ENCODE measurements around the gene RXRA.

The RXRA gene

GRCh38 chr9:134442486-134443173 is 116.4 kb downstream of the RXRA start:
- Histone ChIP-seq H3K9me3 (ENCODE audit: control insufficient read depth in 2 of 2, low read length in 2 of 2) (no peaks in the 10 kb centered on the region), H3K9ac (ENCODE audit: low read depth in 1 of 2, low read length in 2 of 2) (no peak overlapping the region), H3K4me3 (ENCODE audit: low read length in 2 of 2) (no peak overlapping the region), H3K27me3 (ENCODE audit: control insufficient read depth in 2 of 2, insufficient read depth in 2 of 2, low read length in 2 of 2) (peaks cover 4 to 6% of the 10 kb centered on the region in 2 donors), H3K27ac (ENCODE audit: low read depth in 2 of 2, low read length in 2 of 2) (no peak overlapping the region), H3K36me3 (ENCODE audit: control insufficient read depth in 2 of 2, insufficient read depth in 2 of 2, low read length in 2 of 2) (no peaks in the 10 kb centered on the region), H3K4me1 (ENCODE audit: control insufficient read depth in 2 of 2, insufficient read depth in 2 of 2, low read length in 2 of 2) (peaks cover 7 to 24% of the 10 kb centered on the region in 2 donors)

- Histone ChIP-seq H3K27ac (ENCODE audit: low read depth in 2 of 2, low read length in 2 of 2) (peak overlapping the region; percentile 37 to 38), H3K4me1 (ENCODE audit: control insufficient read depth in 2 of 2, insufficient read depth in 2 of 2, low read length in 2 of 2) (peaks cover 7 to 24% of the 10 kb centered on the region in 2 donors), H3K27me3 (ENCODE audit: control insufficient read depth in 2 of 2, insufficient read depth in 2 of 2, low read length in 2 of 2) (peaks cover 4 to 6% of the 10 kb centered on the region in 2 donors), H3K9me3 (ENCODE audit: control insufficient read depth in 2 of 2, low read length in 2 of 2) (no peaks in the 10 kb centered on the region), H3K9ac (ENCODE audit: low read depth in 1 of 2, low read length in 2 of 2) (no peak overlapping the region), H3K36me3 (ENCODE audit: control insufficient read depth in 2 of 2, insufficient read depth in 2 of 2, low read length in 2 of 2) (no peaks in the 10 kb centered on the region), H3K4me3 (ENCODE audit: low read length in 2 of 2) (no peak overlapping the region)
These were observed 117.2 kb downstream of the RXRA start for GRCh38 chr9:134443174-134444037.

GRCh38 chr9:134444038-134444315 is 117.7 kb downstream of the RXRA start:
- Histone ChIP-seq H3K27me3 (ENCODE audit: control insufficient read depth in 2 of 2, insufficient read depth in 2 of 2, low read length in 2 of 2) (peaks cover 4 to 6% of the 10 kb centered on the region in 2 donors), H3K9ac (ENCODE audit: low read depth in 1 of 2, low read length in 2 of 2) (no peak overlapping the region), H3K4me1 (ENCODE audit: control insufficient read depth in 2 of 2, insufficient read depth in 2 of 2, low read length in 2 of 2) (peaks cover 7 to 24% of the 10 kb centered on the region in 2 donors), H3K36me3 (ENCODE audit: control insufficient read depth in 2 of 2, insufficient read depth in 2 of 2, low read length in 2 of 2) (no peaks in the 10 kb centered on the region), H3K27ac (ENCODE audit: low read depth in 2 of 2, low read length in 2 of 2) (peak overlapping the region in 1 of 2 donors; percentile 38), H3K4me3 (ENCODE audit: low read length in 2 of 2) (no peak overlapping the region), H3K9me3 (ENCODE audit: control insufficient read depth in 2 of 2, low read length in 2 of 2) (peaks cover 0 to 4% of the 10 kb centered on the region in 2 donors)

GRCh38 chr9:134445000-134445399 is 118.7 kb downstream of the RXRA start:
- Histone ChIP-seq H3K27ac (ENCODE audit: low read depth in 2 of 2, low read length in 2 of 2) (no peak overlapping the region), H3K9ac (ENCODE audit: low read depth in 1 of 2, low read length in 2 of 2) (no peak overlapping the region), H3K9me3 (ENCODE audit: control insufficient read depth in 2 of 2, low read length in 2 of 2) (peaks cover 0 to 6% of the 10 kb centered on the region in 2 donors), H3K27me3 (ENCODE audit: control insufficient read depth in 2 of 2, insufficient read depth in 2 of 2, low read length in 2 of 2) (peaks cover 4 to 6% of the 10 kb centered on the region in 2 donors), H3K4me1 (ENCODE audit: control insufficient read depth in 2 of 2, insufficient read depth in 2 of 2, low read length in 2 of 2) (peaks cover 7 to 24% of the 10 kb centered on the region in 2 donors), H3K4me3 (ENCODE audit: low read length in 2 of 2) (no peak overlapping the region), H3K36me3 (ENCODE audit: control insufficient read depth in 2 of 2, insufficient read depth in 2 of 2, low read length in 2 of 2) (no peaks in the 10 kb centered on the region)

GRCh38 chr9:134449180-134449916 is 123.1 kb downstream of the RXRA start:
- Histone ChIP-seq H3K36me3 (ENCODE audit: control insufficient read depth in 2 of 2, insufficient read depth in 2 of 2, low read length in 2 of 2) (no peaks in the 10 kb centered on the region), H3K27me3 (ENCODE audit: control insufficient read depth in 2 of 2, insufficient read depth in 2 of 2, low read length in 2 of 2) (no peaks in the 10 kb centered on the region), H3K9ac (ENCODE audit: low read depth in 1 of 2, low read length in 2 of 2) (peak overlapping the region in 1 of 2 donors; percentile 10), H3K9me3 (ENCODE audit: control insufficient read depth in 2 of 2, low read length in 2 of 2) (peaks cover 0 to 6% of the 10 kb centered on the region in 2 donors), H3K27ac (ENCODE audit: low read depth in 2 of 2, low read length in 2 of 2) (no peak overlapping the region), H3K4me1 (ENCODE audit: control insufficient read depth in 2 of 2, insufficient read depth in 2 of 2, low read length in 2 of 2) (no peaks in the 10 kb centered on the region), H3K4me3 (ENCODE audit: low read length in 2 of 2) (no peak overlapping the region)

GRCh38 chr9:134451700-134452458 is 125.6 kb downstream of the RXRA start:
- no peaks in the 10 kb centered on the region for H3K27me3 ChIP-seq (ENCODE audit: control insufficient read depth in 2 of 2, insufficient read depth in 2 of 2, low read length in 2 of 2)
- peaks cover 0 to 6% of the 10 kb centered on the region in 2 donors for H3K9me3 ChIP-seq (ENCODE audit: control insufficient read depth in 2 of 2, low read length in 2 of 2)
- H3K27ac ChIP-seq (ENCODE audit: low read depth in 2 of 2, low read length in 2 of 2) = no peak overlapping the region
- H3K4me1 ChIP-seq (ENCODE audit: control insufficient read depth in 2 of 2, insufficient read depth in 2 of 2, low read length in 2 of 2) = peaks cover 13 to 14% of the 10 kb centered on the region in 2 donors
- no peaks in the 10 kb centered on the region for H3K36me3 ChIP-seq (ENCODE audit: control insufficient read depth in 2 of 2, insufficient read depth in 2 of 2, low read length in 2 of 2)
- no peak overlapping the region for H3K4me3 ChIP-seq (ENCODE audit: low read length in 2 of 2)
- H3K9ac ChIP-seq (ENCODE audit: low read depth in 1 of 2, low read length in 2 of 2) = no peak overlapping the region

- peaks cover 15 to 16% of the 10 kb centered on the region in 2 donors for H3K4me1 ChIP-seq (ENCODE audit: control insufficient read depth in 2 of 2, insufficient read depth in 2 of 2, low read length in 2 of 2)
- H3K4me3 ChIP-seq (ENCODE audit: low read length in 2 of 2) = no peak overlapping the region
These were observed 126.5 kb downstream of the RXRA start for GRCh38 chr9:134452728-134453127.

GRCh38 chr9:134453776-134454475 is 127.7 kb downstream of the RXRA start:
- peaks cover 0 to 3% of the 10 kb centered on the region in 2 donors for H3K9me3 ChIP-seq (ENCODE audit: control insufficient read depth in 2 of 2, low read length in 2 of 2)
- H3K4me1 ChIP-seq (ENCODE audit: control insufficient read depth in 2 of 2, insufficient read depth in 2 of 2, low read length in 2 of 2) = peaks cover 15 to 19% of the 10 kb centered on the region in 2 donors
- H3K36me3 ChIP-seq (ENCODE audit: control insufficient read depth in 2 of 2, insufficient read depth in 2 of 2, low read length in 2 of 2) = no peaks in the 10 kb centered on the region
- H3K27me3 ChIP-seq (ENCODE audit: control insufficient read depth in 2 of 2, insufficient read depth in 2 of 2, low read length in 2 of 2) = no peaks in the 10 kb centered on the region
- H3K4me3 ChIP-seq (ENCODE audit: low read length in 2 of 2) = no peak overlapping the region
- no peak overlapping the region for H3K9ac ChIP-seq (ENCODE audit: low read depth in 1 of 2, low read length in 2 of 2)
- H3K27ac ChIP-seq (ENCODE audit: low read depth in 2 of 2, low read length in 2 of 2) = no peak overlapping the region

More at GRCh38 chr9:134452728-134453127, 126.5 kb downstream of the RXRA start:
- Histone ChIP-seq H3K9ac (ENCODE audit: low read depth in 1 of 2, low read length in 2 of 2) (no peak overlapping the region), H3K36me3 (ENCODE audit: control insufficient read depth in 2 of 2, insufficient read depth in 2 of 2, low read length in 2 of 2) (no peaks in the 10 kb centered on the region), H3K27me3 (ENCODE audit: control insufficient read depth in 2 of 2, insufficient read depth in 2 of 2, low read length in 2 of 2) (no peaks in the 10 kb centered on the region), H3K9me3 (ENCODE audit: control insufficient read depth in 2 of 2, low read length in 2 of 2) (peaks cover 0 to 6% of the 10 kb centered on the region in 2 donors), H3K27ac (ENCODE audit: low read depth in 2 of 2, low read length in 2 of 2) (no peak overlapping the region)

- Histone ChIP-seq H3K27ac (ENCODE audit: low read depth in 2 of 2, low read length in 2 of 2) (no peak overlapping the region), H3K4me1 (ENCODE audit: control insufficient read depth in 2 of 2, insufficient read depth in 2 of 2, low read length in 2 of 2) (peaks cover 15 to 19% of the 10 kb centered on the region in 2 donors), H3K36me3 (ENCODE audit: control insufficient read depth in 2 of 2, insufficient read depth in 2 of 2, low read length in 2 of 2) (no peaks in the 10 kb centered on the region), H3K4me3 (ENCODE audit: low read length in 2 of 2) (no peak overlapping the region), H3K27me3 (ENCODE audit: control insufficient read depth in 2 of 2, insufficient read depth in 2 of 2, low read length in 2 of 2) (no peaks in the 10 kb centered on the region), H3K9ac (ENCODE audit: low read depth in 1 of 2, low read length in 2 of 2) (no peak overlapping the region), H3K9me3 (ENCODE audit: control insufficient read depth in 2 of 2, low read length in 2 of 2) (no peaks in the 10 kb centered on the region)
These were observed 128.2 kb downstream of the RXRA start for GRCh38 chr9:134454476-134454857.
